HFFc6 (cell line): ENCODE measurements around the gene GTPBP8. TPM values are rescaled to one million over a fixed set of nuclear protein-coding genes. Genes with fewer than 3 reads are reported as not detected.
"Not testable (repeated sequence)": the region's sequence is repeated elsewhere in the genome, so short reads cannot be mapped to it uniquely, and the experiment has no call there.

Experiments
- DNase-seq: peaks from one replicate; pipeline ENCODE4 v3.0.0-alpha.2; 2018
- H3K27ac Mint-ChIP-seq: 2 replicates; pipeline ENCODE4 v1.8.0; 2020; ENCODE audit warnings: mild to moderate bottlenecking, mixed read lengths
- H3K27me3 Mint-ChIP-seq: 2 replicates; pipeline ENCODE4 v1.8.0; 2021; ENCODE audit warnings: mild to moderate bottlenecking, moderate library complexity, mixed read lengths; ENCODE audit not compliant: insufficient read depth
- H3K36me3 Mint-ChIP-seq: 2 replicates; pipeline ENCODE4 v1.8.0; 2021; ENCODE audit warnings: low read depth, mixed read lengths
- H3K4me1 Mint-ChIP-seq: 2 replicates; pipeline ENCODE4 v1.8.0; 2020; ENCODE audit warnings: low read depth, mixed read lengths
- H3K4me3 Mint-ChIP-seq: 2 replicates; pipeline ENCODE4 v1.8.0; 2020; ENCODE audit warnings: mild to moderate bottlenecking, moderate library complexity, mixed read lengths
- H3K9me3 Mint-ChIP-seq: 2 replicates; pipeline ENCODE4 v1.8.0; 2020; ENCODE audit warnings: mild to moderate bottlenecking, mixed read lengths
- total RNA-seq, 6 experiments: library from RNA; stranded (reverse); fragmentation: NEBNext Ultra II Directional; extraction: Animal tissue kit (Norgen Biotek cat#: 25700); gene quantifications; 2 replicates in 1 of 6; 3 replicates in 5 of 6; pipeline ENCODE4 v1.2.3, GENCODE V29; 2021
- TF ChIP-seq, protein P1 (sequence below): fragments of 200-600 bp; sonication (generic); IDR thresholded peaks from 2 replicates; pipeline ENCODE4 v1.5.0; 2021; ENCODE audit warnings: antibody characterized with exemption, mild to moderate bottlenecking

Gene GTPBP8
- total RNA-seq, 6 experiments from 2014 or later: 12.3 to 16.8 (median 14.8) TPM

DNA sequence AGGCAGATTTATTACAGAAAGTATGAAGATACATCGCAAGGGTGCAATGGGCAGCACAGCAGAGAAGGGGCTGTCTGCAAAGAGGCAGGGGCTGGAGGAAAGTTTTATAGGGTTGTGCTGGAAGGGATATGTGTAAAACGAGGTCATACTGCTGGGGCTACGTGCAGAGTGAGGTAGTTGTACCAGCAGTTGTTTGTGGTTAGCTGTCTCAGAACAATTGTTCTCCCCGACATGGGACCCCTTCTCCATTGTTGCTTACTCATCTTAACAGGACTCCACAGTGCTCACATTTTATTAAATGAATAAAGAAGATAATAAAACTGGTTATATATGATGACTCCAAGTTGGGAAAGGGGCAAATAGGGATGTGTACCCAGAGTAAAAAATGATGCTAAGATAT is 49.4 kb downstream of the GTPBP8 start:
- Mint-ChIP-seq H3K27ac (no peak overlapping the region), H3K4me3 (no peak overlapping the region), H3K9me3 (no peaks in the 10 kb centered on the region), H3K27me3 (peaks cover 2% of the 10 kb centered on the region; the same call in 1 of the 2 replicates), H3K36me3 (no peaks in the 10 kb centered on the region), H3K4me1 (0 out of 2 replicates have a peak, but pooled peaks cover 5% of the 10 kb centered on the region)
- DNase-seq: no peak
- TF ChIP-seq, protein P1, sequence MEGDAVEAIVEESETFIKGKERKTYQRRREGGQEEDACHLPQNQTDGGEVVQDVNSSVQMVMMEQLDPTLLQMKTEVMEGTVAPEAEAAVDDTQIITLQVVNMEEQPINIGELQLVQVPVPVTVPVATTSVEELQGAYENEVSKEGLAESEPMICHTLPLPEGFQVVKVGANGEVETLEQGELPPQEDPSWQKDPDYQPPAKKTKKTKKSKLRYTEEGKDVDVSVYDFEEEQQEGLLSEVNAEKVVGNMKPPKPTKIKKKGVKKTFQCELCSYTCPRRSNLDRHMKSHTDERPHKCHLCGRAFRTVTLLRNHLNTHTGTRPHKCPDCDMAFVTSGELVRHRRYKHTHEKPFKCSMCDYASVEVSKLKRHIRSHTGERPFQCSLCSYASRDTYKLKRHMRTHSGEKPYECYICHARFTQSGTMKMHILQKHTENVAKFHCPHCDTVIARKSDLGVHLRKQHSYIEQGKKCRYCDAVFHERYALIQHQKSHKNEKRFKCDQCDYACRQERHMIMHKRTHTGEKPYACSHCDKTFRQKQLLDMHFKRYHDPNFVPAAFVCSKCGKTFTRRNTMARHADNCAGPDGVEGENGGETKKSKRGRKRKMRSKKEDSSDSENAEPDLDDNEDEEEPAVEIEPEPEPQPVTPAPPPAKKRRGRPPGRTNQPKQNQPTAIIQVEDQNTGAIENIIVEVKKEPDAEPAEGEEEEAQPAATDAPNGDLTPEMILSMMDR: no peak

- no peak overlapping the region for H3K27ac Mint-ChIP-seq
- no peak overlapping the region for H3K4me3 Mint-ChIP-seq
- DNase-seq: no peak
- no peaks in the 10 kb centered on the region for H3K9me3 Mint-ChIP-seq
- TF ChIP-seq, protein P1: no peak
- peaks cover 2% of the 10 kb centered on the region; the same call in 1 of the 2 replicates for H3K27me3 Mint-ChIP-seq
- no peaks in the 10 kb centered on the region for H3K4me1 Mint-ChIP-seq
- H3K36me3 Mint-ChIP-seq: no peaks in the 10 kb centered on the region
Observed at GRCh38 chr3:113043686-113044085, 52.9 kb downstream of the GTPBP8 start.

DNA sequence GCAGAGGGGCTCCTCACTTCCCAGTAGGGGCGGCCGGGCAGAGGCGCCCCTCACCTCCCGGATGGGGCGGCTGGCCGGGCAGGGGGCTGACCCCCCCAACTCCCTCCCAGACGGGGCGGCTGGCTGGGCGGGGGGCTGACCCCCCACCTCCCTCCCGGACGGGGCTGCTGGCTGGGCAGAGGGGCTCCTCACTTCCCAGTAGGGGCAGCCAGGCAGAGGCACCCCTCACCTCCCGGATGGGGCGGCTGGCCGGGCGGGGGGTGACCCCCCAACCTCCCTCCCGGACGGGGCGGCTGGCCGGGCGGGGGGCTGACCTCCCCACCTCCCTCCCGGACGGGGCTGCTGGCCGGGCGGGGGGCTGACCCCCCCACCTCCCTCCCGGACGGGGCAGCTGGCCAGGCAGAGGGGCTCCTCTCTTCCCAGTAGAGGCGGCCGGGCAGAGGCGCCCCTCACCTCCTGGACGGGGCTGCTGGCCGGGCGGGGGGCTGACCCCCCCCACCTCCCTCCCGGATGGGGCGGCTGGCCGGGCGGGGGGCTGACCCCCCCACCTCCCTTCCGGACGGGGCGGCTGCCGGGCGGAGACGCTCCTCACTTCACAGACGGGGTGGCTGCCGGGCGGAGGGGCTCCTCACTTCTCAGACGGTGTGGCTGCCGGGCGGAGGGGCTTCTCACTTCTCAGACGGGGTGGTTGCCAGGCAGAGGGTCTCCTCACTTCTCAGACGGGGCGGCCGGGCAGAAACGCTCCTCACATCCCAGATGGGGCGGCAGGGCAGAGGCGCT is 55.6 kb downstream of the GTPBP8 start:
- H3K4me3 Mint-ChIP-seq, H3K36me3 Mint-ChIP-seq, H3K9me3 Mint-ChIP-seq, H3K4me1 Mint-ChIP-seq, H3K27ac Mint-ChIP-seq, DNase-seq, H3K27me3 Mint-ChIP-seq: not testable (repeated sequence)

DNA sequence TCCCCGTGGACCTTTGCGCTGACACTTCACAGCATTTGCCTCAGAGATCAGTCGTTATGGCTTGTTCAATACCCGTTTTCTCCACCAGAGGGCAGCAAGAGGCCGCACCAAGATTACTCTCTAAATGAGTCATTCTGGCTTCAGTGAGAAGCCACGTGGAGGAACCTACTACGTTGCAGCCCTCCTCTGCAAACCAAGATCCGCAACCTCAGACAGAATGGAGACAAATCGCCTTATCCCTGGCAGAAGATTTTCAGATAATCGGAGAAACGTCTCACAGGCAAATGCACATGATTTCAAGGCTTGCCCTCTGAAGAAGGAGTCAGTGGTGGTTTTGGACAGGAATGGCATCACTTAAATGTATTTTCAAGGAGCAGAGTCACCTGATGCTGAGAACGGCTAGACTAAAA is 60.5 kb downstream of the GTPBP8 start:
- no peaks in the 10 kb centered on the region for H3K4me1 Mint-ChIP-seq
- DNase-seq: peak; percentile 77
- no peaks in the 10 kb centered on the region for H3K9me3 Mint-ChIP-seq
- H3K36me3 Mint-ChIP-seq: no peaks in the 10 kb centered on the region
- TF ChIP-seq, protein P1: peak; percentile 99
- no peaks in the 10 kb centered on the region for H3K27me3 Mint-ChIP-seq
- H3K27ac Mint-ChIP-seq: no peak overlapping the region
- no peak overlapping the region for H3K4me3 Mint-ChIP-seq

Other genes starting within 250 kb of the GTPBP8 start
- gene CD200R1L, start 144.1 kb upstream of the GTPBP8 start, total RNA-seq: not detected
- not detected for gene CD200R1, start 15.9 kb upstream of the GTPBP8 start, total RNA-seq
- gene BOC, start 220.6 kb downstream of the GTPBP8 start, total RNA-seq: 10 to 100 TPM in 4 of 6 experiments, 1 to 10 TPM in 2; 7.0 to 15.1 (median 13.2) TPM